Measurements from ENCODE around the gene SYN1.
"Not testable (repeated sequence)": the region's sequence is repeated elsewhere in the genome, so short reads cannot be mapped to it uniquely, and the experiment has no call there.

Gene SYN1

DNA sequence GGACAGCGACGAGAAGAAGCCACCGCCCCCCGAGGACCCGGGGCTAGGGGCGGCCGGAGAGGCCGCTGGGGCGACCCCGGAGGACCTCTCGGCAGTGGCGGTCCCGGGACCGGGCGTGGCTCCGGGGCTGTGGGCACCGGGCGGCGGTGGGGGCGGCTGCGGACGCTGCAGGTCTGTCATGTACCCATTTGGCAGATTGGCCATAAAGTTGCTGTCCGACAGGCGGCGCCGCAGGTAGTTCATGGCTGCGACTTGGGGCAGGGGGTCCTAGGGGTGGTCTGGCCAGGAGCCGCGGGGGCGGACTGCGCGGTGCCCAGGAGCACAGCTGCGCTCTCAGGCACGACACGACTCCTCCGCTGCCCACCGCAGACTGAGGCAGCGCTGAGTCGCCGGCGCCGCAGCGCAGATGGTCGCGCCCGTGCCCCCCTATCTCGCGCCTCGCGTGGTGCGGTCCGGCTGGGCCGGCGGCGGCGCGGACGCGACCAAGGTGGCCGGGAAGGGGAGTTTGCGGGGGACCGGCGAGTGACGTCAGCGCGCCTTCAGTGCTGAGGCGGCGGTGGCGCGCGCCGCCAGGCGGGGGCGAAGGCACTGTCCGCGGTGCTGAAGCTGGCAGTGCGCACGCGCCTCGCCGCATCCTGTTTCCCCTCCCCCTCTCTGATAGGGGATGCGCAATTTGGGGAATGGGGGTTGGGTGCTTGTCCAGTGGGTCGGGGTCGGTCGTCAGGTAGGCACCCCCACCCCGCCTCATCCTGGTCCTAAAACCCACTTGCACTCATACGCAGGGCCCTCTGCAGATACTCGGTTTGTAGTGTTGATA lies at the start of gene SYN1:
TSS of gene SYN1 (minus strand) at position 372 of the 817 bp plus-strand sequence. CDS start at position 243, 129 bp downstream.
- peak; percentile 67 to 70 for DNase-seq (ENCODE audit: low read depth in 2 of 2)

DNA sequence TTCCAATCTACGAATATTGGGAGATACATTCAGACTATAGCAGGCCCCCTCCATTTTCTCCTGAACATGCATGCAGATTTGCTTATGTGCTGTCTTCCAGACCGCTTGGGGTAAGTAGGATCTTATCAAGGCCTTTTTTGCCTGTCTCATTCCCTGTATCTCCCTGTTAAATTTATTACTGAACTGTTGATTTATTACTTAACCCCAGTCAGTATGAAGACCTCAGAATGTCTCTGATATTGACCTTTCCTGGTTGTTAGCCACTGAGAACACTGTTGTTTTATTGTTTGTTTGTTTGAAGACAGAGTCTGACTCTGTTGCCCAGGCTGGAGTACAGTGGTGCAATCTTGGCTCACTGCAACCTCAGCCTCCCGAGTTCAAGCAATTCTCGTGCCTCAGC lies 46.1 kb upstream of the SYN1 start:
- DNase-seq (ENCODE audit: low read depth in 2 of 2), result not testable (repeated sequence)

DNA sequence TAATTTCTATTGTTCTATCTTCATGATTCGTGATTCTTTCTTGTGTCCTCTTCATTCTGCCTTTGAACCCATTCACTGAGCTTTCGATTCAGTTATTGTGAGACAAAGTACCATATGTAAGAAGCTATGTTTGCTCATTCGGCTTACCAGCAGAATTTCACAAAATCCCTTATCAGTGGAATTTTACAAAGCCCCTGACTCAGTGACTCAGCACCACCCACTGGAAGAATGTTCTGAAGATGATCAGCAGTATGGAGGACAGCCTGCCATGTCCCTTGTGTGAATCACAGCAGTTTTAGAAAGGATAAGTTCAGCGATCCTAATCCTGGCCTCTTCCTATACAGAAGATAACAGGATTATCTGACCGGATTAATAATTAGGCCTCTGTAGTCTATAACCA lies 45.1 kb upstream of the SYN1 start:
- DNase-seq (ENCODE audit: low read depth in 2 of 2), result no peak

DNA sequence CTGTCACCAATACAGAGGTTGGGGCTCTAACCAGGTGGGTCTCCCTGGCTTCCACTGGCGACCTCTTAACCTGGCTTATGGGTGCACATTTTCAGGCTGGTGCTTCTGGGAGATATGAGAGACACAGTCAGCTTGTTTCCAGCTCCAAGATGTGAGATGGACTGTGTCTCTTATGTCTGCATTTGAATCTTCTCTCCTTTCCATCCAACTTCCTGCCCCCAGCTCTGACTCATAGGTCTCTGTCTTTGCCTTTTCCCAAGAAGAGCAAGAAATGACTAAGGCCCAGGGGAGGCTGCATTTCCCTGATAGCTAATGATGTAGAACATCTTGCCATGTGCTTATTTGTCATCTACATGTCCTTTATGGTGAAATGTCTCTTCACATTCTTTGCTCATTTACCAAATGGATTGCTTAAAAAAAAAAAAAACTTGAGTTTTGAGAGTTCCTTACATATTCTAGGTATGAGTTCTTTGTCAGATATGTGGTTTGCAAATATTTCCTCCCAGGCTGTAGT lies 42.5 kb upstream of the SYN1 start:
- DNase-seq (ENCODE audit: low read depth in 2 of 2), result peak in 1 of 2 donors; percentile 10

DNA sequence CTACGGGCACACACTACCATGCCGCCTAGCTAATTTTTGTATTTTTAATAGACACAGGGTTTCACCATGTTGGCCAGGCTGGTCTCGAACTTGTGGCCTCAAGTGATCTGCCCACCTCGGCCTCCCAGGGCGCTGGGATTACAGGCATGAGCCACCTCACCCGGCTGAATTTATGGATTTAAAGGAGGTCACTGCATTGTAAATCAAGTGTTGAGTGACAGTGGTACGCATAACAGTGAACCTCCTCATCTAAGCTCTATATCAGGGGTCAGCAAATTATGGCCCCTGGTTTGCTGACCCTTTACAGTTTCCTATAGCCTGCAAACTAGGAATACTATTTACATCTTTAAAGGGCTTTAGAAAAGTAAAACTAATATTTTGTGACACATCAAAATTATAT lies 41.9 kb upstream of the SYN1 start:
- DNase-seq (ENCODE audit: low read depth in 2 of 2), result no peak

DNA sequence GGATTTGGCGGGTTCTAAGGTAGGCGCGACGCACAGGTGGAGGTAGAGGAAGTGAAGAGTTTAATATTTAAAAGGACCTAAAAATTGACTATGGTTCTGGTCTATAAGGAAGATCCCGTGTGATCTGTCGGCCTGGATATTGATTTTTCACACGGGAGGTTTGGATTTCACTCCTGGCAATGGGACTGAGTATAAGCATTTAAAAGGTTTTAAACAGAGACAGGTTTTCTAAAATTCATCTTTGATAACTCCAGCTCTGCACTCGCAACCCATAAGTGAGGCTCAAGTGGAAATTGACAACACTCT lies 39.7 kb upstream of the SYN1 start:
- DNase-seq (ENCODE audit: low read depth in 2 of 2), result no peak

DNA sequence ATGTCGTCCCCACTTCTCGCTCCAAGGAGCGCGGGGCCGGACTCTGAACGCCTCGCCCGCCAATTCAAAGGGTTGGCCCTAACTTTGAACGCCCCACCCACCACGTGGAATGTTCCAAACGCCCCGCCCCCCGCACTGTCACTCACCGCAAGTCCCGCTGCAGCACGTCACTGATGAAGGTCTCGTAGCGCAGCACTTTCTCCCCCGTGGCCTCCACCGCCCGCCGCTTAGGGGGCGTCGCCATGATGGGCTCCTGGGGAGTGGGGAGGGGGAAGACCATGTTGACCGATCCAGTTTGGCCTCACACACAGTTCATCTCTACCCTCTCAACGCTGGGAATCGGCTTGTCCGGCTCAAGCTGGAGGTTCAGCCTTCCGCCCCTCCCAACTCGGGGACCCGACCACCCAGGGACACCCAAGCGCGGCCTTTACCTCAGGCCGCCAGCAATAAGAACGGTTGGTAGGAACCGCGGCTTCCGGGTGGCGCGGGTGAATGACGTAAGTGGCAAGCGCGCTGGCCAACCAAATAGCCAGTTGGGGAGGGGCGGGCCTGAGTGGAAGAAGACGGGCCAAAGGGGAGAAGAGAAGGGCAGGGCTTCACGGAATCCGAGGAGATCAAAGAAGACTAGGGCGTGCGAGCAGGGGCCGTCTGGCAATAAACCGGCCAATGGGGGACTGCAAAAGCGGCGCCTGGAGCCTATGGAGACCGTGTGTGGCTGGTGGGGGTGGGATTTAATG lies 39.2 kb upstream of the SYN1 start, which contains the start of gene UXT:
TSS of gene UXT (minus strand) at position 497 of the 737 bp plus-strand sequence. CDS start at position 244, 253 bp downstream.
- DNase-seq (ENCODE audit: low read depth in 2 of 2), result peak; percentile 83 to 84

DNA sequence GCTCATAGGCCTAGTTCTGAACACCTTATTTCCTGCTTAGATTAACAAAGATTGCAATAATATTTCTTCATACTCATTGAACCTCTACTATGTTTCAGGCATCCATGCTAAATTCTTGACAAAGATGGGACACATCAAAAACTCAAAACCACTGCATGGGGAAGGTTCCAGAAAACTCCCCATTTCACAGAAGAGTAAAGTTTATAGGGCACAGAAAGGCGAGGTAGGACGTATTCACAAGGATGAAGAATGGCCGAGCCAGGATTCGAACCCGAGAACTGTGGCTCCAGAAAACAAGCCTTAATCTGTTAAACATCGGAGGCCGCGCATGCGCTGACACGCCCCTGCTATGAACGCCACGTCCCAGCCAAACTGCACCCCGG lies 38.6 kb upstream of the SYN1 start:
- no peak for DNase-seq (ENCODE audit: low read depth in 2 of 2)

DNA sequence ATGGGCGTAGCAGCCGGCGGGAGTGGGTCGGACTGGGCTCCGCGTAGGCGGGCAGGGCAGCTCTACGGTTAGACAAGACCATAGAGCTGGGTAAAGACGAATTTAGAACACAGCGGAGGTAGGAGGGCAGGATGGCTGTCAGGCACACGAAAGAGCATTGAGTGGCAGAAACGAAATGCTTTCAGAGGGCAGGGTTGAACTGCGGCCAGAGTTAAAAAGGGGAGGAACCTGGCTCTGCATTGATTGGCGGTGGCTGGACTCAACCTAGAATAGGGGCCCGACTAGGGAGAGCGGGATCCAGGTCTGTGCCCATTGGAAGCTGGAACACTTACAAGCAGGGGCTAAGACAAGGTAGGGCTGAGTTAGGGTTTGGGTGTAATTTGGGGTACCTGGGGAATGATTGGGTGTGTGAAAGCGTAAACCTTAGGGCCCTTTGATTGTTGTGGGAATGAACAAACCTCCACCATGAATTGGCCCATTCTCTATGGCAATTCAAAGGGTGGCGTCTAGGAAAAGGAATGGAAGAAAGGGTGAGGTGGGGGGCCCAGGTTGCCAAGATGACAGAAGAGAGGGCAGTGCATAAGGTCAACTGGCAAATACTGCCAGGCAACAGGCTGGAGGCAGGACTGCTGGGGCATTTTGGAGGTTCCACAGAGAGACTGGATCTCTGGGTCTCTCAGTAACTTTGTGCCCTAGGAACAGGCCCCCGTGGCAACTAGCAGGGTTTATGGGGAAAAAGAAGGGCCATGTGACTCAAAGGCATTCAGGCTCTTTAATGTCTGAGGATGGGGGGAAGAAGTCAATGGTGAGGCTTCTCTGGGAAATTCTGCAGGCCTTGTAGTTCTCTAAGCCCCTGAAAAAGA lies 31.6 kb upstream of the SYN1 start:
- no peak for DNase-seq (ENCODE audit: low read depth in 2 of 2)

DNA sequence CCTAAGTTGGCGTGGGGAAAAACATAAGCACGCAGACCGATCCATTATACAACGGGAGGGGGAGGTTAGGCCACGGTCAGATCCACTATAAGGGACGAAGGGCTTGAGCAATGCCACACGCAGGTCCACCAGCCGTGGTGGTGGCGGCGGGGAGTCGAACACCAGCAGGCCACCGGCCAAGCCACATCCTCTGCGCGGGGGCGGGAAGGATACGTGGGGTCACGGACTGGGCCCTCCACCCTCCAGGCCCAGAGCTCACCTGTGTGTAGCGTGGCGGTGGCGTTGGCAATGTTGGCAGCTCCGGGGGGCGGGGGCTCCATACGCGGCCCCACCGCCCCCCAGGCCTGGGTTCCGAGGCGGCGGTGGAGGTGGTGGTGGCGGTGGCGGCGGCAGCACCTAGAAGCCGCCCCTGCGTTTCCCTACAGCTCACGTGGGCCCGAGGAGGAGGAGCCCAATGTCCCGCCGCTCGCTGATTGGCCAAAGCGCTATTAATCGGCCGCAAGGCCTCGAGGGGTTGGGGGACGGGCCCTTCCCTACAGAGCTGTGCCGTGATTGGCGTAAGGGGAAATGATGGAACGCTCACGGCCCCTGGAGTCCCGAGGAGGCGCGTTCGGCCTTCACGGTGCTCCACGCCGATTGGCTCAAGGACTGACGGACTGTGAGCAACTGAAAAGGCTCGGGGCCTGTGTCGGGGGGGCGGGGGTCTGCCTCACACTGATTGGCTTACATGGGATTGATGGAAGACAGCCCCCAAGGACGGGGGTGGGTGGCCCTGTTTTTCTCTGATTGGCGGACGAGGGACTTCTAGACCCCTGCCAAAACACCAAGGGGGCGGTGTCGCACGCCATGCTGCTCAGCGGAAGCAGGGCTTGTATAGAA lies 30.7 kb upstream of the SYN1 start, which contains the start of gene ELK1:
TSS of gene ELK1 (minus strand) at position 400 of the 879 bp plus-strand sequence. CDS start 9,122 bp downstream, outside the sequence.
- peak; percentile 72 to 76 for DNase-seq (ENCODE audit: low read depth in 2 of 2)

DNA sequence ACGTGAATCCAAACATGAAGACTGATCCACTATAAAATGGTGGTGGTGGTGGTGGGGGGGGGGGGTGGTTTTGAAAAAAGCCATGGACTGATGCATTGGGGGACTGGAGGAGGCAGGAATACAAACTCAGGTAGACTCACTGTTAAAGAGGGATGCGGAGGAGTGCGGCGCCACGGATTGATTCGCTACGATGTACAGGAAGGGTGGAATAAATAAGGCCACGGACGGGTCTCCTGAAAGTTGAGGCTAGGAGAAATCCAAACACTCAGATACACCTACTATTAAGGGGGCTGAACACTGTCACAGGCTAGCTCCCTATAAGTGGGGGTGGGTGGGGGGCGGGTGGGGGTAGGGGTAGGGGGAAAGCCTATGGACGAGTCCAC lies 30.1 kb upstream of the SYN1 start:
- no peak for DNase-seq (ENCODE audit: low read depth in 2 of 2)

DNA sequence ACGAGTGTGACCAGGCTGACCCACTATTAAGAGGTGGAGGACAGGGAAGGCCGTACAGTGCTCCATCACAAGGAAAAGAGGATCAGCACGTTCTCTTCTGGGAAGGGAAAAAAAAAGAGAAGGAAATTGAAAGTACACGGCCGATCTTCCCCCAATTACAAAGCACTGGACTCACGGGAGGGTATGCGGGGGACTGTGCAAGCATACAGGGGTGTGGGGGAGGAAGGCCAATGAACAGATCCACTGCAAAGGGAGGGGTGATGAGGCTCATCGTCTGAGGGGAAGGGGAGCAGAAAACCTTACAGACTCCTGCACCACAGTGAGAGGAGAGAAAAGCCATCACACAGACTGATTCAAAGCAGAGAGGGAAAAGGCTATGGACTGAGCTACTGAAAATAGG lies 29.6 kb upstream of the SYN1 start:
- no peak for DNase-seq (ENCODE audit: low read depth in 2 of 2)

DNA sequence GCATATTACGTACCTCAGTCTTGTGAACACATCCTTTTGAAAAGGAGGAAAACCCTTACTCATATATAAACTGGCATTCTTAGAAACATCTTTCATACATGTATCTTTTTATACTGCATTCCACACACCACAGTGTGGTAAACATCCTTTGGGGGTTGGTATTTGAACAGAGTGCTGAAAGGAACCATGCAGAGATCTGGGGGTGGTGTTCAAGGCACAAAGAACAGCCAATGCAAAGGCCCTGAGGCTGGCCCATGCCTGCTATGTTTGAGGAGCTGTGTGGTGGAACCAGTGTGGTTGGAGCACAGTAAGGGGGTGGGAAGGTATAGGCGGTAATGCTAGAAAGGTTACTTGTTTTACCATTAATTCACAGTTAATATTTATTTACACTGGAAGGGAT lies 28.7 kb upstream of the SYN1 start:
- no peak for DNase-seq (ENCODE audit: low read depth in 2 of 2)

DNA sequence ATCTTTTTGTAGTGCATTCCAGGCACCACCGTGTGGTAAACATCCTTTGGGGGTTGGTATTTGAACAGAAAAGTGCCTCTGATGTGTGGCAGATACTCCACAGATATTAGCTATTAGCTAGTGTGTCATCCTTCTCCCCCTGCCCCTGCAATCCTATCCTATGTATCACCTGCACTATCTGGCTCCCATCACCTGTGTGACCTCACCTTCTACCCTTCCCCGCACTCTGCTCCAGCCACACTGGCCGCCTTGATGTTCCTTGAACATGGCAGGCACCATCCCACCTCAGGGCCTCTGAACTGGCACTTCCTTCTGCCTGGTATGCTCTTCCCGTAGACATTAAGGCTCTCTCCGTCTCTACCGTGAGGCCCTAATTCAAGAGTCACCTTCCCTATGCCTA lies 27.0 kb upstream of the SYN1 start:
- no peak for DNase-seq (ENCODE audit: low read depth in 2 of 2)

DNA sequence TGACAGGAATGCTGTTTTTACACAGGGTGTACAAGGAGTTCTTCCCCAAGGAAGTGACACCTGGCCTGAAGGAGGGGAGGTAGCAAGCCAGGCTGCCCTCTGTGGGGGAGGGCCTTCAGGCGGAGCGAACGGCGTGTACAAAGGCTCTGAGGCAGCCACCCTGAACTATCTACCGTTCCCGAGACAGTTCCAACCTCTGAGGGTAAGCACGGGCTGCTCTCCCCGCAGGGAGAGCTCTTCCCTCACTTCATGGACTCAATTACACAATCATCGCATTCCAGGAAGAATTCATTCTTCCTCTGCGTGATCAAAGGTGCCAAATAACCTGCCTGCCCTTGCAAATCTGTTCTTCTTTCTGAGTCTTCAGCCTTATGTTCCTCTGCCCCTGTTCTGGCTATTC lies 25.9 kb upstream of the SYN1 start:
- DNase-seq (ENCODE audit: low read depth in 2 of 2), result no peak

DNA sequence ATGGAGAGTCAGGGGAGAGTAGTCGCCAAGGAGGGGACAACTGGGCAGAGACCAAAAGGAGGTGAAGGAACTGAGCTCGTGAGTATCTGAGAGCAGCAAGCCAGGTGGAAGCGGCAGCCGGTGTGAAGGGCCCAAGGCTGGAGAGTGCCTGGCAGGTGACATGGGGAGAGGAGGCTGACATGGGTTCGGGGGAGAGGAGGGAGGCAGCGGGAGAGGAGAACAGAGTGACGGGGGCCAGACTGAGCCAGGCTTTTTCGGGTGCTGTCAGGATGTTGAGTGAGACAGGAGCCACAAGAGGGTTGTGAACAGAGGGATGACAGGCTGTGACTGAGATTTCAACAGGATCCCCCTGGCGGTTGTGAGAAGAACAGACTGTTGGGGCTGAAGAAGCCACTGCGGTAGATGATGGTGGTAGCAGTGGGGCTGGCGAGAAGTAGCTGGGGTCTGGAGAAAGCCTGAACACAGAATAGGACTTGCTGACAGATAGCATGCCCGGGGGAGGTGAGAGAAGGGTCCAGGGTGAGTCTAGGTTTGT lies 25.0 kb upstream of the SYN1 start:
- no peak for DNase-seq (ENCODE audit: low read depth in 2 of 2)

DNA sequence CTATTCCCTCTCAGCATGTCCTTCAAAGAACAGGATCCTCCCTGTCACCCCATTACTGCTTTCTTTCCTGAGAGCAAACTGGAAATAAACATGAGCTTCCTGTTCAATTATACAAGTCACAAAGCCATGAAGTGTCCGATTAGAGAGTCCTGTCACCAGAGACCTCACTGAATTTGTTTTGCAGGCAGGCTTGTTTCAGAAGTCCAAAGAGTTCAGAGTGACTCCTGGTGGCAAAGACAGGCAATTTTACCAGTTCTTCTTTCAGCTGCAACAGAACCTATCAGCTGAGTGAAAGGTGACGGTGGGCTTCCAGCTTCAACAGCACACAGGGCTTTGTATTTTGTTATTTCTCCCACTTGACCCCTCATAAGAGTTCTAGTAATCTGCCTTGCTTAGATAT lies 24.3 kb upstream of the SYN1 start:
- DNase-seq (ENCODE audit: low read depth in 2 of 2), result no peak

DNA sequence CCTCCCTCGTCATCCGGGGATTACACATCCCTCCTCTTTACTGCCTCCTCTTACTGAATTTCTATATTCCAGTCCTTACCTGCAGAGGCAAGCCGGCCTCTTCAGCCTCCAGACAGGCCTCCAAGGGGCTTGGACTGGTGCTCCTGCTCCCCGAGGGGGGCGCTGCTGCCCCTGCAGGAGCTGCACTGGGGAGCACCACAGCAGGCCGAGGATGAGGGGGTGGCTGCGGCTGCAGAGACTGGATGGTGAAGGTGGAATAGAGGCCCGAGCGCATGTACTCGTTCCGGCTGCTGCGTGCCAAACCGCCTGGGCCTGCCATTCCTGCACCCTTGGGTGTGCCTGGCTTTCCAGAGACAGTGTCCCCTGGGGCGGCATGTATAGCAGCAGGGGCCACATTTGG lies 19.2 kb upstream of the SYN1 start:
- no peak for DNase-seq (ENCODE audit: low read depth in 2 of 2)

DNA sequence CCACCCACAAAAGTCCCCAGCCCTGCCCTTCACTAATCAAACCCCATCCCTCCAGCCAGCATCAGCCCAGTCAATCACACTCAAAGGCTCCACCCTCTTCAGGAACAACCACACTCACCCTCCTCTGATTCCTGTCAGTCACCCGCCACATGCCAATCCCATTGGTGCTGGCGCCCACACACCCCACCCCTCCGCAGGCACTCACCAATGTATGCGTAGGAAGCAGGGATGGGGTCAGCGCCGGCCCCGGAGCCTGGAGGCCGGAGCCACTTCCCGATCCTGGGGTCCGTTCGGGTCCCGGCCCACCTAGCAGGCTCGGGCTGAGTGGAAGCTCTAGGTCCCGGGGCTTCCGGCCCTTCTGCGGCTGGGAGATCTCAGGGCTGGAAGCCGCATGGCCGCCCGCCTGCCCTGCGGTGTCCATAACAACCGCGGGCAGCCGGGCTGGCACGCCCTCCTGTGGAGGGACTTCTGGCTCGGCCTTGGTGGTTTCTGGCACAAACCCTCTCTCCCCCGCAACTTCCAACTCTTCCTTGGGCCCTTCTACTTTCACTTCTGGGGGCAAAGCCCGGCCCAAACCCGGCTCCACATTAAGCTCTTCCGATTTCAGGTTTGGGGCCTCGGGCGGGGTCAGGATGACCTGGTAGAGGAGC lies 18.0 kb upstream of the SYN1 start:
- peak in 1 of 2 donors; percentile 29 for DNase-seq (ENCODE audit: low read depth in 2 of 2)
